Spinal cord (tissue), 4 donors: ENCODE data around the gene ATF6. TPM values are rescaled to one million over a fixed set of nuclear protein-coding genes. Genes with fewer than 3 reads are reported as not detected.

ENCODE experiments used
- polyA plus RNA-seq, 2 donors: library from polyadenylated mRNA; unstranded; fragments of 120-200 nt; gene quantifications; one replicate each; pipeline ENCODE4 v1.2.1, GENCODE V29; 2013; ENCODE audit not compliant: insufficient read length in 2 of 2
- small RNA-seq: library from RNA; depleted of rRNA; stranded (forward); fragments of <200 nt; gene quantifications from one replicate; pipeline ENCODE3, GENCODE V24; 2014; ENCODE audit warnings: low replicate concordance
- total RNA-seq, 2 donors: library from RNA; depleted of rRNA in 1 of 2; stranded (reverse); fragments of 120-200 nt in 1 of 2; fragments of >200 nt in 1 of 2; gene quantifications; one replicate each; pipeline versions ENCODE4 v1.2.3 to v1.2.4, GENCODE V29; 2013 to 2014

The ATF6 gene
- total and polyA plus RNA-seq, 4 donors: 18.6 to 41.1 (median 24.5) TPM

Small RNA genes lying within 50 kb of the gene (small RNA-seq; reads per million reads assigned to genes)
- gene RN7SL466P: not detected

Other genes starting within 250 kb of the ATF6 start
- gene HSPA6, start 241.8 kb upstream of the ATF6 start, total RNA-seq: 10 to 100 TPM in 1 of 2 donors, under 1 TPM in 1; 0.77 to 25.8 TPM
- 1 to 10 TPM in 1 of 2 donors, under 1 TPM in 1; 0.93 to 1.2 TPM for gene HSPA6, start 241.8 kb upstream of the ATF6 start, polyA plus RNA-seq
- gene FCGR3A, start 216.5 kb upstream of the ATF6 start, total RNA-seq: 10 to 100 TPM in 1 of 2 donors, 1 to 10 TPM in 1; 5.6 to 30.1 TPM
- 10 to 100 TPM; 17.1 to 28.9 TPM for gene FCGR3A, start 216.5 kb upstream of the ATF6 start, polyA plus RNA-seq
- gene FCGR3B, start 135.1 kb upstream of the ATF6 start, total RNA-seq: 10 to 100 TPM in 1 of 2 donors, under 1 TPM in 1; 0.39 to 19.2 TPM
- gene FCGR3B, start 135.1 kb upstream of the ATF6 start, polyA plus RNA-seq: 1 to 10 TPM in 1 of 2 donors, under 1 TPM in 1; 0.53 to 1.9 TPM
- gene FCGR2B, start 103.2 kb upstream of the ATF6 start, total RNA-seq: 1 to 10 TPM; 1.1 to 1.5 TPM
- under 1 TPM in 1 of 2 donors, not detected in 1; 0.20 TPM for gene FCGR2B, start 103.2 kb upstream of the ATF6 start, polyA plus RNA-seq
- gene FCRLA, start 59.1 kb upstream of the ATF6 start, total RNA-seq: under 1 TPM; 0.44 to 0.79 TPM
- gene FCRLA, start 59.1 kb upstream of the ATF6 start, polyA plus RNA-seq: 1 to 10 TPM in 1 of 2 donors, under 1 TPM in 1; 0.70 to 1.4 TPM
- 1 to 10 TPM in 1 of 2 donors, under 1 TPM in 1; 0.88 to 2.4 TPM for gene FCRLB, start 44.8 kb upstream of the ATF6 start, total RNA-seq
- gene FCRLB, start 44.8 kb upstream of the ATF6 start, polyA plus RNA-seq: 1 to 10 TPM; 2.5 to 2.9 TPM
- 10 to 100 TPM; 40.2 to 48.5 TPM for gene DUSP12, start 16.5 kb upstream of the ATF6 start, total RNA-seq
- 10 to 100 TPM; 39.4 to 44.7 TPM for gene DUSP12, start 16.5 kb upstream of the ATF6 start, polyA plus RNA-seq